Calu3 (cell line): ENCODE measurements around the gene HIVEP3. TPM values are rescaled to one million over a fixed set of nuclear protein-coding genes. Genes with fewer than 3 reads are reported as not detected.

Experiments used
- BruUV-seq: library from RNA; stranded (reverse); fragments of 400-500 nt; replicated peaks from 2 replicates; lab custom pipeline; 2021; lab: Mats Ljungman, UMichigan
- CTCF ChIA-PET: fragments of 300-600 bp; sonication (Branson Sonifier 250); formaldehyde crosslinking; loops from one replicate; lab custom pipeline; 2022; ENCODE audit warnings: antibody characterized with exemption; lab: Charles Lee
- DNase-seq: peaks from one replicate; pipeline ENCODE4 v3.0.0; 2022
- H3K27ac Mint-ChIP-seq: one replicate; pipeline ENCODE4 v1.8.0; 2022; ENCODE audit warnings: mixed read lengths; ENCODE audit not compliant: unreplicated experiment
- H3K27me3 Mint-ChIP-seq: one replicate; pipeline ENCODE4 v1.8.0; 2022; ENCODE audit warnings: mixed read lengths; ENCODE audit not compliant: unreplicated experiment
- H3K36me3 Mint-ChIP-seq: one replicate; pipeline ENCODE4 v1.8.0; 2022; ENCODE audit warnings: mild to moderate bottlenecking, moderate library complexity, mixed read lengths; ENCODE audit not compliant: insufficient read depth, unreplicated experiment
- H3K4me1 Mint-ChIP-seq: one replicate; pipeline ENCODE4 v1.8.0; 2022; ENCODE audit warnings: mild to moderate bottlenecking, low read depth, mixed read lengths; ENCODE audit not compliant: unreplicated experiment
- H3K4me3 Mint-ChIP-seq: one replicate; pipeline ENCODE4 v1.8.0; 2022; ENCODE audit warnings: mild to moderate bottlenecking, low read depth, moderate library complexity, mixed read lengths; ENCODE audit not compliant: unreplicated experiment
- H3K9me3 Mint-ChIP-seq: one replicate; pipeline ENCODE4 v1.8.0; 2022; ENCODE audit warnings: low read depth, mixed read lengths; ENCODE audit not compliant: unreplicated experiment
- intact Hi-C: fragments of 100-400 bp; cut with micrococcal nuclease; formaldehyde crosslinking; loops from one replicate; pipeline ENCODE4 v1.10.0; 2022; ENCODE audit not compliant: unreplicated experiment
- total RNA-seq: library from RNA; stranded (reverse); gene quantifications from 2 replicates; pipeline ENCODE4 v1.2.3, GENCODE V29; 2022
- TF ChIP-seq, protein P1 (sequence below): fragments of 200-600 bp; IDR thresholded peaks from one replicate; pipeline ENCODE4 v1.8.0; 2022; ENCODE audit warnings: antibody characterized with exemption; ENCODE audit not compliant: unreplicated experiment

Gene HIVEP3
- total RNA-seq, 1 experiment from 2014 or later: 9.0 TPM

GRCh38 chr1:41633764-41634163, 285.0 kb downstream of the HIVEP3 start:
- no peak for DNase-seq
- no peaks in the 10 kb centered on the region for H3K36me3 Mint-ChIP-seq
- H3K9me3 Mint-ChIP-seq: no peaks in the 10 kb centered on the region
- intact Hi-C loops: no loop called here
- no peaks in the 10 kb centered on the region for H3K4me1 Mint-ChIP-seq
- TF ChIP-seq, protein P1, sequence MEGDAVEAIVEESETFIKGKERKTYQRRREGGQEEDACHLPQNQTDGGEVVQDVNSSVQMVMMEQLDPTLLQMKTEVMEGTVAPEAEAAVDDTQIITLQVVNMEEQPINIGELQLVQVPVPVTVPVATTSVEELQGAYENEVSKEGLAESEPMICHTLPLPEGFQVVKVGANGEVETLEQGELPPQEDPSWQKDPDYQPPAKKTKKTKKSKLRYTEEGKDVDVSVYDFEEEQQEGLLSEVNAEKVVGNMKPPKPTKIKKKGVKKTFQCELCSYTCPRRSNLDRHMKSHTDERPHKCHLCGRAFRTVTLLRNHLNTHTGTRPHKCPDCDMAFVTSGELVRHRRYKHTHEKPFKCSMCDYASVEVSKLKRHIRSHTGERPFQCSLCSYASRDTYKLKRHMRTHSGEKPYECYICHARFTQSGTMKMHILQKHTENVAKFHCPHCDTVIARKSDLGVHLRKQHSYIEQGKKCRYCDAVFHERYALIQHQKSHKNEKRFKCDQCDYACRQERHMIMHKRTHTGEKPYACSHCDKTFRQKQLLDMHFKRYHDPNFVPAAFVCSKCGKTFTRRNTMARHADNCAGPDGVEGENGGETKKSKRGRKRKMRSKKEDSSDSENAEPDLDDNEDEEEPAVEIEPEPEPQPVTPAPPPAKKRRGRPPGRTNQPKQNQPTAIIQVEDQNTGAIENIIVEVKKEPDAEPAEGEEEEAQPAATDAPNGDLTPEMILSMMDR: no peak
- no peaks in the 10 kb centered on the region for H3K27me3 Mint-ChIP-seq
- H3K27ac Mint-ChIP-seq: no peak overlapping the region
- BruUV-seq: no TSS peak
- no peak overlapping the region for H3K4me3 Mint-ChIP-seq
- CTCF ChIA-PET: no interaction called here

GRCh38 chr1:41632781-41633575, 285.7 kb downstream of the HIVEP3 start:
- intact Hi-C loops: no loop called here
- Mint-ChIP-seq H3K27ac (no peak overlapping the region), H3K4me1 (no peaks in the 10 kb centered on the region)

GRCh38 chr1:41631971-41632370, 286.8 kb downstream of the HIVEP3 start:
- DNase-seq: no peak
- H3K9me3 Mint-ChIP-seq: no peaks in the 10 kb centered on the region
- CTCF ChIA-PET: no interaction called here
- intact Hi-C loops: no loop called here
- H3K27ac Mint-ChIP-seq: no peak overlapping the region
- no peaks in the 10 kb centered on the region for H3K27me3 Mint-ChIP-seq
- TF ChIP-seq, protein P1: no peak
- H3K4me1 Mint-ChIP-seq: peaks cover 3% of the 10 kb centered on the region
- no peak overlapping the region for H3K4me3 Mint-ChIP-seq
- no TSS peak for BruUV-seq
- no peaks in the 10 kb centered on the region for H3K36me3 Mint-ChIP-seq

More at GRCh38 chr1:41632781-41633575, 285.7 kb downstream of the HIVEP3 start:
- Mint-ChIP-seq H3K36me3 (no peaks in the 10 kb centered on the region), H3K4me3 (no peak overlapping the region), H3K27me3 (no peaks in the 10 kb centered on the region), H3K9me3 (no peaks in the 10 kb centered on the region)
- no TSS peak for BruUV-seq
- TF ChIP-seq, protein P1: no peak
- DNase-seq: no peak
- CTCF ChIA-PET: no interaction called here

DNA sequence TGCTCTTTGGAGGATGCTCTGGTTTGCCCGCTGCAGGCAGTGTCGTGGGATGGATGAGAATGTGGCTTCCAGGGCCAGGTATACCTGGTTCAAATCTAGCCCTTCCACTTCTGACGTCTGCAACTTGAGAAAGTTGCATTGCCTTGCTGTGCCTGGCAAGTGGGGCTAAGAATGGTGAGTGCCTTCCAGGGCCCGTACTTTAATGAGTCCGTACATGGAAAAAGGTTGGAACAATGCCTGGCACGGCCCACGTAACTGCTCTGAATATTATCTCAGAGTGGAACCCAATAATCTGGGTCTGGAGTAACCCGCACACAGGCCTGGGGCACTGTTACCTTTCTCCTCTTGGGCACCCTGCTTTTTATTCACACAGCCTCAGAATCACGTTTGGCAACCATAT, 287.6 kb downstream of the HIVEP3 start:
- intact Hi-C loops: no loop called here

More for the DNA sequence above, 287.6 kb downstream of the HIVEP3 start:
- Mint-ChIP-seq H3K27me3 (no peaks in the 10 kb centered on the region), H3K4me1 (peaks cover 8% of the 10 kb centered on the region), H3K36me3 (no peaks in the 10 kb centered on the region), H3K9me3 (no peaks in the 10 kb centered on the region), H3K27ac (no peak overlapping the region), H3K4me3 (no peak overlapping the region)
- no TSS peak for BruUV-seq
- DNase-seq: no peak
- CTCF ChIA-PET: no interaction called here
- TF ChIP-seq, protein P1: no peak
